HG02678 (cell line): ENCODE results near the gene DHCR24.

Experiments used
- ATAC-seq: cut with Tn5 transposase; IDR thresholded peaks from one replicate; pipeline ENCODE4 v1.9.1; 2021; ENCODE audit warnings: mild to moderate bottlenecking, moderate library complexity; ENCODE audit not compliant: unreplicated experiment

DHCR24 gene

DNA sequence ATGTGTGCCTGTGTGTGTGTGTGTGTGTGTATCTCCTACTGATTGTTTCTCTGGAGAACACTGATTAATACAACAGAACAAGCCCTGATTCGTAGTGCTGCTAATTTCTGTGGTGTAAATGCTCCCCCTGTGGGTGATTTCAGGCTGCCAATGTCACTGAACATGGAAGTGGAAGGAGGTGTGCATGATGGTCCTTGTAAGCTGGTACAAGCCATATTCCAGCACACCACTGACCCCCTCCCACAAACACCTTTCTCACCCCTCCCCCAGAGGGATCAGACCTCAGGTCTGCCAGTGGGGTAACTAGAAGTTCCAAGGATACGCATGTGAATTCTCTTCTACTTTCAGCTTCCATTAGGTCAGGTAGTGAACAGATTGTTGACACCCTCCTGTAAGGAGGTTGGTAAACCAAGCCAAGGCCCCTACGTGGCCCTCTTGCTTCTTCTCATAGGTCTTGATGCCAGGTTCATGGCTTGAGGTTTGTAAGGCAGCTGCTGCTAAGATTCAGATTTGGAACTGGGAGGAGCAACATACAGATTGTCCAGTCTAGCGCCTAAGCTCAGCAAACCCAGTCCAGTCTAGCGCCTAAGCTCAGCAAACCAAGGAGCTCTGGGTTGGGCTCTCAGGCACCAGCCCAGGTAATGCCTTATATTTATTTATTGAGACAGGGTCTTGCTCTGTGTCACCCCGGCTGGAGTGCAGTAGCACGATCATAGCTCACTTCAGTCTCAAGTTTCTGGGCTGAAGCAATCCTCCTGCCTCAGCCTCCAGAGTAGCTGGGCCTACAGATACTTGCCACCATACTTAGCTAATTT is 38.7 kb downstream of the DHCR24 start:
- no peak for ATAC-seq

DNA sequence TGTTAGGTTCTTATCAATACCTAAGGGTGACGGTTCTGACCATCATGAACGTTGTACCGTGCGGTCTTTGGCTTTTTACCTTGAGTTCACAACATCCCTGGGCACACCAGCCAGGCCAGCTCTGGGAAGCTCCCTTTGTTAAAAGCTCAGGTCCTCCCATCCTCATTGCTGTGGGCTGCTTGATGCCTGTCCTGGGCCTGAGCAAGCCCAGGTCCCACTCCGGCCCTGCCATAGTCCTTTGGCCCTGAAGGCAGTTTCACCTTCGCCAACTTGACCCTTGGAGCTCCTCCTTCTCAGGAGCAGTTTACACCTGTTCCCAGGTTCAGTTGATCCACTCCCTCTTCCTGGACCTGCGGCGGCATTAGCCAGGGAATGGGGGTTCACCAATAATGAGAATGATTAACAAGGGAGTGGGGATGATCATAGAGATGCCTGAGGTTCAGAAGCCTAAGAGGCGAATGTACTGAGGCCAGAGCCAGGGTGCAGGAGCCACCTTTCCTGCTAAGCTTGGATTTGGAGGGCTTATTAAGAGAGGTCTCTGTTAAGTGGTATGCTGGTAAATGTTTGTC is 40.2 kb downstream of the DHCR24 start:
- no peak for ATAC-seq

DNA sequence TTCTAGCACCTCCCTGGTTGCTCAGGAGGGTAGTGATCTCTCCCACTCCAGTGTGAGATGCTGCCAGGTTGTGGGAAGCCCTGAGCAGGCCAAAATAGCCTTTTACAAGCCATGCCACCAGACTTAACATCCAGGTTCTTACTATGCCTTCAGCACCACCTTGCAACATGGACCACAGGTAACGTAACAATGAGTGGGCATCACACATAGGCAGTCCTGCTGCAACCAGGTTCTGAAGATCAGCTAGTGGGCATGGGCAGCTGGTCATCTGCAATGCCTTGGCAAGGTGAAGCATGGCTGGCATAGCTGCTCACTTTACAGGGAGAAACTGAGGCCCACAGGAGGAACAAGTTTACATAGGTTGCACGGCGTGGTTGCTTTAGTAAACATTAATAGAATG is 40.7 kb downstream of the DHCR24 start:
- ATAC-seq, result no peak

DNA sequence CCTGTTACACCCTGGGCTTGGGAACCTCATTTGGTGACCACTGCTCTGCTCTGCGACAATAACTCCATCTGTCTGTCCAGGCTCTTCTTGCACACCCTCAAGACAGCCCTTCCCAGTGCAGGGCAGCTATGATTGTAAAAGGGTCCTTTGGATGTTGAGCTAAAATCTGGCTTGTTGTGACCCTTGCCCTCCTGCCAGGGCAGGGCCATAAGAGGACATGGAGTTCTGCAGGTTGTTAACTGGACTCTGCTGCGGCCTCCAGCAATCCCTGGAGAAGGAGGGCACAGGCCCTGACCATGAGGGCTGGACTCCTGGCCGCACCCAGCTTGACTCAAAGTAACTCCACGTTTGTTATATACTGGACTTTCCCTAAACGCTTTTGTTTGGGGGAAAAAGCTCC is 41.2 kb downstream of the DHCR24 start:
- ATAC-seq, result no peak

DNA sequence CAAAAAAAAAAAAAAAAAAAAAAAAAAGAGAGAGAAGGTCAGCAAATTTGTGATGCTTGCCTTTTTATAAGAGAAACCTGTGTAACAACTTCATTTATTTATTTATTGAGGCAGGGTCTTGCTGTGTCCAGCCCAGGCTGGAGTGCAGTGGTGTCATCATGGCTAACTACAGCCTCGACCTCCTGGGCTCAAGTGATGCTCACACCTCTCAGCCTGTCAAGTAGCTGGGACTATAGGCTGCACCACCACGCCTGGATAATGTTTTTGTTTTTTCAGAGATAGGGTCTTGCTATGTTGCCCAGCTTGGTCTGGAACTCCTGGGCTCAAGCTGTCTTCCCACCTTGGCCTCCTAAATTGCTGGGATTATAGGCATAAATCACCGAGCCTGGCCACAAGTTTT is 42.4 kb downstream of the DHCR24 start:
- ATAC-seq, result no peak

DNA sequence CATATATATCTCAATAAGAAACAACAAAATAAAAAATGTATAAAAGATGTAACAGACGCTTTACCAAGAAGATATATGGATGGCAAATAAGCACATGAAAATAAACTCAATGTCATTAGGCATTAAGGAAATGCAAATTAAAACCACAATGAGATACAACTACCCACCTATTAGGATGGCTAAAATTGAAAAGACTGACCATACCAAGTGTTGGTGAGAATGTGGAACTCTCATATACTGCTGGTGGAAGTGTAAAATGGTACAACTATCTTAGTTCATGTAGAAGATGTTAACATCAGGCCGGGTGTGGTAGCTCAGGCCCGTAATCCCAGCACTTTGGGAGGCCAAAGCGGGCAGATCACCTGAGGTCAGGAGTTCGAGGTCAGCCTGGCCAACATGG is 43.5 kb downstream of the DHCR24 start:
- no peak for ATAC-seq

DNA sequence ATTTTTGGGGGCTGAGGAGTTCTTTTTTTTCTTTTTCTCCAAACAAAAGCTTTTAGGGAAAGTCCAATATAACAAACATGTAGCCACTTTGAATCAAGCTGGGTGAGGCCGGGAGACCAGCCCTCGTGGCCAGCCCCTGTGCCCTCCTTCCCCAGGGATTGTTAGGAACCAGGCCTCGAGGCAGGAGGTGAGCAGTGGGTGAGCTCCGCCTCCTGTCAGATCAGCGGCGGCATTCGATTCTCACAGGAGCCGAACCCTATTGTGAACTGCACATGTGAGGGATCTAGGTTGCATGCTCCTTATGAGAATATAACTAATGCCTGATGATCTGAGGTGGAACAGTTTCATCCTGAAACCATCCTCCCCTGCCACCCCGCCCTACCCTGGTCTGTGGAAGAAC is 44.0 kb downstream of the DHCR24 start:
- ATAC-seq, result no peak

DNA sequence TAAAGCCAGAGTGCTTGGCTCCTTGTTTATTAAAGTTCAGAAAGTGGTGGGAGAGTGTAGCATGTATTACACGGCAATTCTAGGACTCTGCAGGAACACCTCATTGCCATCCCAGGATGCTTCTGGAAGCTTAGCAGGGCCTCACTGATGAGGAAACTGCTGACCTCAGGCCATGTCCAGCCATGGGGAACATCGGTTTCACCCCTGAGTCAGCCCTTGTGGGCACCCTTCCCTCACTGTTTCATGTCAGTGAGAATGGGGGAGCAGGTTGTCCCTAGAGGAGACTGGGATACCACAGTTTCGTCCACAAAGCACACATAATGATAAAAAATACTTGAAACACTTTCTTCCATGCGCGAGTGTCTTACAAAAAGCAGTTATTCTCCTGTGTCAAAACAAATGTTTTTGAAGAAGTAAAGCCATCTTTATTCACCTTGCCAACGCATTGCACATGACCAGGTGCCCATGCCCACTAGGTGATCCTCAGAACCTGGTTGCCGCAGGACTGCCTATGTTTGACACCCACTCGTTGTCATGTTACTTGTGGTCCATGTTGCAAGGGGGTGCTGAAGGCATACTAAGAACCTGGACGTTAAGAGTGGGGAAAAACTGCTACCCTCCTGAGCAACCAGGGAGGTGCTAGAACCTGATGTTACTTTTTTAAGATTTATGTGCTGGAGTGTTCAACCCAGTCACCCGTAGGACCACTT is 44.6 kb downstream of the DHCR24 start:
- no peak for ATAC-seq

DNA sequence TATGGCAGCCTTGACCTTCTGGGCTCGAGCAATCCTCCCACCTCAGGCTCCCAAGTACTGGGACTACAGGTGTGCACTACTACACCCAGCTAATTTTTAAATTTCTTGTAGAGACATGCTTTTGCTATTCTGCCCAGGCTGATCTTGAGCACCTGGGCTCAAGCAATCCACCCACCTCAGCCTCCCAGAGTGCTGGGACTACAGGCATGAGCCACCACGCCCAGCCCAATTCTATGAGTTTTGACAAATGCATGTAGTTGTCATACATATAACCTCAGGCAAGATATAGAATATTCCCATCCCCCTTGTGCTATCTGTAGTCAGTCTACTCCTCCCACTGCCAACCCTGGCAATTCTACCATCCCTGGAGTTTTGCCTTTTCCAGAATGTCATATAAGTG is 47.2 kb downstream of the DHCR24 start:
- no peak for ATAC-seq

DNA sequence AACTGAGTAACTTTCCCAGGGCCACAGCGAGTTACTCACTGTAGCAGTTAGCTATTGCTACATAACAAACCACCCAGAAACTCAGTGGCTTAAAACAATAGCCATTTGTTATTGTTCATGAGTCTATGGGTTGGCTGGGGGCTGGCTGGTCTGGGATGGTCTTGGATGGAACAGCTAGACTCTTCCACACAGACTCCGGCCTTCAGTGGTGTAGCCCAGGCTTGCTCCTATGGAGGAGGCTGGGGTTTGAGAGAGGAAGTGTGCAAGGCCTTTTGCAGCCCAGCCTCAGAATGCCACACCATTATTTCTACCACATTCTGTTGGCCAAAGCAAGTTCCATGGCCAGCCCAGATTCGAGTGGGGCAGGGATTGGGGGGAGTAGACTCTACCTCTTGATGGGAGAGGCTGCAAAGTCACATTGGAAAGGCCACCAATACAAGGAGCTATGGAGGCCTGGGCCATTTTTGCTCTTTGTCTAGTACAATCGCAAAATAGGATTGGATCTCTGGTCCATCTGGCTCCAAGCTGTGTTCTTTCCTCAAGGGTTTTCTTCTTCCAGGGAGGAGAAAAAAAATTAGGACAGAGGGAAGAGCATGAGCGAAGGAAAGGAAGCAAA is 48.3 kb downstream of the DHCR24 start:
- ATAC-seq, result no peak

DNA sequence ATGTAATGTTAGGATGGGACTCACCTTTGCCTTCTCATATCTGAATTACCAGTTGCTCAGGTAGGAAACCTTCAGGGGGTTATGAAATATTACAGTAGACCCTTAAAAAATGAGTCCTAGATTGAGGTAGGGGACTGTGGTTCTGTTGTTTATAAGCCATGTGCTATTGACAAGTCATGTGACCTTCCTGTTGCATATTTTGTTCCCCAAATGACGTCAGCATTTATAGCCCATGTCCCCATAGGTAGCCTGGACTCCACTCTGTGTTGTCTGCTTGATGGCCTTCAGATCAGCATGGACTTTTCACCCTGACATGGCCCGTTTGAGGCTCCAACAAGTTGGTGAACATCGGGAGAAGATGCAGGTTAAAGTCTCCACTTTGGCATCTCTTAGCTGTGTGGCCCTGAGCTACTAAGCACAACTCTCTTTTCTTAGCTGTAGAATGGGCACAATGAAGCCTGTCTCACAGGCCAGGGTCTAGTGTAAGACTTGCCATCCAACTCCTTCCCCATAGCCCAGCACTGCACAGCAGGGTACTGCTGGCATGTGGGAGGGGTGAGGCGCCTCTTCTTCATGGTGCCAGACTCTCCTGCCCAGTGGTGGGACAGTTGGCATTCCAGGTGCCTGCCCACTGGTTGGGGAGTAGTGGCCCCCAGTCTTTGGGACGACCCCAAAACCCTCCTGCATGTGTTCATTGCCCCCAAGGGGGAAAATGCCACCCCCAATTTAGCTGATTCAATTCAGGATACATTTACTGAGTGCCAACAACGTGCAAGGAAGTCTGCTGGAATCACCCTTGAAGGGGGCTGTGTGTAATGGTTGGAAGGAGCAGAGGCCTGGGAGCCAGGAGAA is 49.8 kb downstream of the DHCR24 start:
- ATAC-seq, result no peak

DNA sequence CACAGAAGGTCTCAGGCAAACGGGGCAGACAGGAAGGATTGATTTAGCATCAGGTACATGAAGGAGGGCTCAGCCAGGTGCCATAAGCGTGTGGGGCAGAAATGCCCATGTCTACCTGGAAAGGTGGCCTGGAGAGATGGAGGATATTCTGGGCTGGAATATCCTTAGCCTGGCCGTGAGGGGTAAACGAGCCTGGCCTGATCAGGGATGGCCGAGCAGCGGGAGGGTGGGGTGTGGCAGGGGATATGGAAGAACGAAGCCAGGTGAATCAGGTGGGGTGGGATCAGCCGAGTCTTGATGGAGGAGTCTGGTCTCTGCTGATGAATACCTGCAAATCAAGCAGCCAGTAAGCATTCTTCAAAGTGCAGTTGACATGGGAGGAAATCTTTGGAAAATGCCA is 50.4 kb downstream of the DHCR24 start:
- ATAC-seq, result no peak

DNA sequence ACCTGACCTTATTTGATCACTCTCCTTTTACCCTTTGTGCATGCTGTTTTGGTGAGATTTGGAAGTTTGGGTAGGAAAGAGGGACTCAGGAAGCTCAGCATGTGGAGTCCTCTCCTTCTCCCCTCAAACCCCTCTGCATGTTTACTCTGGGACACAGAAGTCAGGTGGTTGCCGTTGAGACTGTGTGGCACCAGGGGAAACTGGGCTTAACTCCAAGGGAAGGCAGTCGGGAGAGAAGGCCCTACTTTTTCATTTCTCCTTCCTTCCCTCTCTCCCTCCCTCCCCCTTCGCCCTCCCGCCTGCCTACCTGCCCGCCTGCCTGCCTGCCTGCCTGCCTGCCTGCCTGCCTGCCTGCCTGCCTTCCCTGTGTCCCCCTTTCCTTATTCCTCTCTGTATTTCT is 51.0 kb downstream of the DHCR24 start:
- no peak for ATAC-seq

DNA sequence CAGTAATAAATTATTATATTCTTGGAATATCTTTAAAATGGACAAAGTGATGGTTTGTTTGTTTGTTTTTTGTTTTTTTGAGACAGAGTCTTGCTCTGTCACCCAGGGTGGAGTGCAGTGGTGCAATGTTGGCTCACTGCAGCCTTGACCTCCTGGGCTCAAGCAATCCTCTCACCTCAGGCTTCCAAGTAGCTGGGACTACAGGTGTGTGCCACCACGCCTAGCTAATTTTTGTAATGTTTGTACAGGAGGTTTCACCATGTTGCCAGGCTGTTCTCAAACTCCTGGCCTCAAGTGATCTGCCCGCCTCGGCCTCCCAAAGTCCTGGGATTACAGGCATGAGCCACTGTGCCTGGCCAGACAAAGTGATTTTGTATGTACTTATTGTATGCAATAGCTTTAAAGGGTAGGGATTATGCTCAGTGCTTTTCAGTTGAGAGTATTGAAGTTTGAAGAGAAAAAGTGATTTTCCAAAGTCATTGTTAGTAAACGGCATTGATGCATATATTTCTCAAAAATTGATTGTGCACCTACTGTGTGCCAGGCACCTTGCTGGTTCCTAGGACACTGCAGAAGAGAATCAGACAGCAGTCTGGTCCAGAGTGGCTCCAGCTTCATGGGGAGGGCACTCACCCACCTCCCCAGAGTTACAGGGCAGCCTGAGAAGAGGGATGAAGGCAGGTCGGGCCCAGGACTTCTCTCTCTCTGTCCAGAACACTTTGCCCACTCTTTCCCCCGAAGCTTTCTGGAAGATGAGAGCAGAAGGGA is 51.7 kb downstream of the DHCR24 start:
- ATAC-seq, result no peak

DNA sequence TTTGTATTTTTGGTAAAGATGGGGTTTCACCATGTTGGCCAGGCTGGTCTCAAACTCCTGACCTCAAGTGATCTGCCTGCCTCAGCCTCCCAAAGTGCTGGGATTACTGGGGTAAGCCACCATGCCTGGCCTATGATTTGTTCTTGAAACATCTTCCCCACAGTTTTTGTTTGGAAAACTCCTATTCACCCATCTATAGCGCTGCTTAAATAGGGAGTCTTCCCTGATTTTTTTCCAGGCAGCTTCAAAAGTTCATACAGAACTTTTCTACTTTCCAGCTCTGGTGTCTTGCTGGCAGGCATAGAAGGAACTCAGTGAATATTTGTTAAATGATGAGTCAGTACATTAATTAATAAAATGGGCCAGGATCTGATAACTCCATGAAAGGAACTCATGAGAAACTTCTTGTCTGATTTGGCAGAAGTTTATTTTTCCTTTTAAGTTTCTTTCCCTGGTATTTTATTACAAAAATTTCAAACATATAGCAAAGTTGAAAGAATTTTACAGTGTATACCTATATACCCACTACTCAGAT is 52.9 kb downstream of the DHCR24 start:
- no peak for ATAC-seq

DNA sequence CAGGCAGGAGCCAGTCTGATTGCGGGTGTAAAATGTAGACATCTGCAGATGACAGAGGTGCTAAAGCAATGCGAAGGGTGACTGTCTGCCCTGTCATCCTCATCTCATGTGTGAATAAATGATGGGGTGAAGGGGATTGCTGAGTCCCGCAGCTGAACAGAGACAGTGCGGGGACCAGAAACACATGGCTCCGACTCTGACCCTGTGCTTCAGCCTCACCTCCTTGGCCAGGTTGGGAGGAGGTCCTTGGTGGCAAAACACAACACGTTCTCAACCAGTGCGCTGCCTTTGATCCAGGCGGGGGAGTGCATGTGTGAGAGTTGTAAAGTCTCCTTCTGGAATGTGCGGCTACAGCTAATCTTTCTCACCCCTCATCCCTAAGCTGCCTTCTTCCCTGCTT is 53.9 kb downstream of the DHCR24 start:
- no peak for ATAC-seq

DNA sequence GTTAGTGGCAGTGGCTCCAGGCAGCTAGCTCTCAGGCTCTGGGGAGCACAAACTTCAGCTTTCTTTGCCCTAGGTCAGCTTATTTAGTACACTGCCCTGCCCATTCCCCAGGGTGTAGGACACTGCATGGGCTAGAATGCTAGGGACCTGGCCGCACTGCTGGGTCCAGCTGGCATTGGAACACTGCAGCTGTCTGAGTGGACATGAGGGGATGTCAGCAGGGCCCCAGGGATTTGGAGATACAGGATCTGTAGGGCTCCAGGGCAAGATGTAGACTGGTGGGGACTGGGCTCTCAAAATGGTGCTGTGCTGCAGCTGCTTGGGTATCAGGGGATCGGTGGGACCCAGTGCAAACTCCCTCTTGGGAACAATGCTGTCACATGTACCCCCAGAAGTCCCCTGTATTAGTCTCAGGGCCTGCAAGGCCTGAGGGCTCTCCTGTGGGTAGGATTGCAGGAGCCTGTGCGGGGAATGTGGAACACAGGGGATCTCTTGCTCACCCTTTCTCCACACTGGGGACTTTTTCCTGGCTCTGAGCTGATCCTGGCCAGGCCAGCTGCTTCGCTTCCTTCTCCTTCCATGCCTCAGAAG is 60.7 kb downstream of the DHCR24 start:
- no peak for ATAC-seq

DNA sequence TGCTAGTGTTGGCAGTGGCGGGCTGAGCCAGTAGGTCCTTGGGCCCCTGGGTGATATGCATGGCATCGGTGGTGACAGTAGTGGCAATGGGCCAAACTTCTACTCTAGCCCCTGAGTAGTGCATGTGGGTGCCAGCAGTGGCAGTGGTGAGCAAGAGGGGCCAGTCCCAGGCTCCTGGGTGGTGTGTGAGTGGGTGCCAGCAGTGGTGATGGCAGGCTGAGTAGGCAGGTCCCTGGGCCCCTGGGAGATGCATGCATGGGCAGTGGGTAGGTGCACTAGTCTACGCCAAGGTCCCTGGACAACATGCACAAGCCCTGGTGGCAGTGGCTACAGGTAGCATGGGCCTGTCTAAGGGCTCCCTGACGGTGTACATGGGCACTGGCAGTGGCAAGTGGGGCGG is 61.3 kb downstream of the DHCR24 start:
- ATAC-seq, result no peak

DNA sequence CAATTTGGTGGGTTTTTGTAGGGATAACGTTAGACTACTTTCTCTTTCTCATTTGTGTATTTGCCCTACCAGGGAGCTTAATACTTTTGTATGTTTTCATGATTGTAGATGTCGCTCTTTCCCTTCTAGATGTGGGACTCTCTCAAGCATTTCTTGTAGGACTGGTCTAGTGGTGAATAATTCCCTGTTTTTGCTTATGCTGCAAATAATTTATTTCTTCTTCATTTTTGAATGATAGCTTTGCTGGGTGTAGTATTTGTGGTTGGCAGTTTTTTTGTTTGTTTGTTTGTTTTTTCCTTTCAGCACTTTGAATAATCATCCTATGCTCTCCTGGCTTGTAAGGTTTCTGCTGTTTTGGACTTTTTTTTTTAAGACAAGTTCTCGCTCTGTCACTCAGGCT is 63.3 kb downstream of the DHCR24 start:
- no peak for ATAC-seq

DNA sequence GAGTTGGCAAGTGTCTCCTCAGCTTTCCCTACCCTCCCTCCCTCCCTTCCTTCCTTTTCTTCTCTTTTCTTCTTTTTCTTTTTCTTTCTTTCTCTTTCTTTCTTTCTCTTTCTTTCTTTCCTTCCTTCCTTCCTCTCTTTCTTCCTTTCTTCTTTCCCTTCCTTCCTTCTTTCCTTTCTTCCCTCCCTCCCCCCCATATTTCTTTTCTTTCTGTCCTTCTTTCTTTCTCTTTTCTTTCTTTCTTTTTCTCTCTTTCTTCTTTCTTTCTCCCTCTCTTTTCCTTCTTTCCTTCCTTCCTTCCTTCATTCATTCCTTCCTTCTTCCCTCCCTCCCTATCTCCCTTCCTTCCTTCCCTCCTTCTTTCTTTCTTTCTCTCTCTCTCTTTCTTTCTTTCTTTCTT is 67.3 kb downstream of the DHCR24 start:
- no peak for ATAC-seq
